ENCODE measurements around the gene KIF9.

GRCh38 chr3:47273564-47273963, 9.0 kb downstream of the KIF9 start:
- TF ChIP-seq POLR2A (IDR thresholded peaks at IDR 0.05) (no peak), CTCF (IDR thresholded peaks at IDR 0.05) (no peak)
